GM06990 (cell line): Measurements from ENCODE around the gene UNC45A.
A peak's percentile ranks its signal among the peaks of the same experiment; 100 is the strongest.

ENCODE experiments used
- DNase-seq: peaks from one replicate; pipeline ENCODE4 v3.0.0-alpha.2; 2011; ENCODE audit not compliant: insufficient read length; ENCODE audit errors: extremely low read depth
- H3K27me3 ChIP-seq: replicated peaks from 2 replicates; pipeline ENCODE4 v1.6.0; 2011; ENCODE audit warnings: low read length; ENCODE audit not compliant: control insufficient read depth, insufficient read depth
- H3K36me3 ChIP-seq: 2 replicates; pipeline ENCODE4 v1.5.1; 2011; ENCODE audit warnings: low read length; ENCODE audit not compliant: control insufficient read depth, insufficient read depth
- H3K4me3 ChIP-seq: replicated peaks from 2 replicates; pipeline ENCODE4 v1.5.1; 2011; ENCODE audit warnings: low read depth, mild to moderate bottlenecking, control low read depth, low read length
- CTCF ChIP-seq: IDR thresholded peaks from 2 replicates; pipeline ENCODE4 v1.5.1; 2011; ENCODE audit warnings: low read length, control low read depth, mild to moderate bottlenecking, inconsistent platforms; ENCODE audit not compliant: insufficient read depth, poor library complexity, severe bottlenecking

UNC45A gene

DNA sequence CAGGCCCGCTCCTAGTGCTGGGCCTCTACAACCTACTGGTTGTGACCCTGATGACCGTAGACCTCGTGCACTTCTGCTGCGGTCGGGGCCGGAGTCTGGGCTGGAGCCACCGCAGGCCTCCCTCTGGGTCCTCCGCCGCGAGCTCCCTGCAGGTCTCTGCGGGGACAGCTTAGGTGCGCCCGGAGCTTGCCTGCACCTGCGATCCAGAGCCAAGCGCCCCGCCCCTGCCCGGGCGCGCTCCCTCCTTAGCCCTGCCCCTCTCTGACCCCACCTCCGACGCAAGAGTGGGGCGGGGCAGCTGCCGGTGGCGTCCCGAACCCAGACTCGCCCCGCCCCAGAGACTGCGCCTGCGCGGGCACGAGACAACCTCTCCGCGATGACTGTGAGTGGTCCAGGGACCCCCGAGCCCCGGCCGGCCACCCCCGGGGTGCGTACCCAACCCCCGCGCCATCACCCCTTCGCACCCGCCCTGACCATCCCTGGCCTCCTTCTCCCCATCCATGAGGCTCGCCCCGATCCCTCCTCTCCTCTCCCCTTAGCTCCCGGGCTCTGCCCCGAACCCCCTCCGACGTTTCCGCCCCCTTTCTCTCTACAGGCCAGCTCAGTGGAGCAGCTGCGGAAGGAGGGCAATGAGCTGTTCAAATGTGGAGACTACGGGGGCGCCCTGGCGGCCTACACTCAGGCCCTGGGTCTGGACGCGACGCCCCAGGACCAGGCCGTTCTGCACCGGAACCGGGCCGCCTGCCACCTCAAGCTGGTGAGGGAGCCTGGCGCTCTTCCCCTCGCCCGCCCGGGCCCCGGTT, at the start of gene UNC45A:
Gene UNC45A (plus strand): TSS at position 337 of the 803 bp plus-strand sequence. CDS start 40 bp downstream, at position 377.
- no peak for TF ChIP-seq CTCF
- Histone ChIP-seq H3K4me3 (peak within 1 kb of the TSS; percentile 86), H3K36me3 (peaks cover 10% of the 10 kb centered on the region), H3K27me3 (no peaks in the 10 kb centered on the region)
- peak; percentile 93 for DNase-seq

GRCh38 chr15:90885432-90886290, 49.4 kb upstream of the UNC45A start:
- peak overlapping the region; percentile 56 for H3K4me3 ChIP-seq
- H3K36me3 ChIP-seq = peaks cover 10% of the 10 kb centered on the region
- H3K27me3 ChIP-seq = no peaks in the 10 kb centered on the region
- peak; percentile 98 for TF ChIP-seq CTCF
- DNase-seq = peak; percentile 78

- Histone ChIP-seq H3K4me3 (no peak overlapping the region), H3K36me3 (peaks cover 8% of the 10 kb centered on the region), H3K27me3 (no peaks in the 10 kb centered on the region)
- no peak for DNase-seq
- no peak for TF ChIP-seq CTCF
Observed at GRCh38 chr15:90886291-90886614, 48.8 kb upstream of the UNC45A start.

GRCh38 chr15:90887037-90887481, 48.0 kb upstream of the UNC45A start:
- TF ChIP-seq CTCF = no peak
- DNase-seq = no peak
- no peaks in the 10 kb centered on the region for H3K27me3 ChIP-seq
- H3K36me3 ChIP-seq = peaks cover 4% of the 10 kb centered on the region
- no peak overlapping the region for H3K4me3 ChIP-seq

DNA sequence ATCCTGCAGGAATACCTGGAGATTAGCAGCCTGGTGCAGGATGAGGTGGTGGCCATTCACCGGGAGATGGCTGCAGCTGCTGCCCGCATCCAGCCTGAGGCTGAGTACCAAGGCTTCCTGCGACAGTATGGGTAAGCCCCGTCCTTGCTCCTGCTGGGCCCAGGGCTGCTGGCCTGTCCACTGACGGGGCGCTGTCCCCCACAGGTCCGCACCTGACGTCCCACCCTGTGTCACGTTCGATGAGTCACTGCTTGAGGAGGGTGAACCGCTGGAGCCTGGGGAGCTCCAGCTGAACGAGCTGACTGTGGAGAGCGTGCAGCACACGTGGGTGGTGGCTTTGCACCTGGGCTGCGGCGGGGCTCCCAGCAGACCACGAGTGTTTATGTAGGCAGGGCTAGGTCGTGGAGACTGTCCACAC, 45.8 kb upstream of the UNC45A start:
- H3K4me3 ChIP-seq = no peak overlapping the region
- H3K27me3 ChIP-seq = no peaks in the 10 kb centered on the region
- no peak for TF ChIP-seq CTCF
- peaks cover 2% of the 10 kb centered on the region for H3K36me3 ChIP-seq
- DNase-seq = no peak
